GM23338 (cell line): ENCODE data around the gene PHF10.

Source experiments
- CREB1 ChIP-seq: fragments of 250-450 bp; sonication (Bioruptor Pico); IDR thresholded peaks from 2 replicates; pipeline ENCODE4 v1.5.0; 2020; ENCODE audit warnings: low read depth, mild to moderate bottlenecking, moderate library complexity
- EZH2 ChIP-seq: fragments of 200-600 bp; sonication (generic); IDR thresholded peaks from one replicate; pipeline ENCODE4 v1.8.0; 2017; ENCODE audit warnings: antibody characterized with exemption, mild to moderate bottlenecking, low read depth; ENCODE audit not compliant: unreplicated experiment
- EZH2phosphoT487 ChIP-seq: fragments of 200-600 bp; sonication (generic); IDR thresholded peaks from one replicate; pipeline ENCODE4 v1.8.1; 2018; ENCODE audit warnings: antibody characterized with exemption; ENCODE audit not compliant: unreplicated experiment
- JUNB ChIP-seq: IDR thresholded peaks from one replicate; pipeline ENCODE4 v1.6.1; 2016; ENCODE audit warnings: antibody characterized with exemption; ENCODE audit not compliant: unreplicated experiment
- NANOG ChIP-seq: IDR thresholded peaks from 2 replicates; pipeline ENCODE4 v1.6.1; 2016; ENCODE audit warnings: antibody characterized with exemption, borderline replicate concordance
- POLR2AphosphoS5 ChIP-seq: IDR thresholded peaks from 2 replicates; pipeline ENCODE4 v1.6.1; 2016; ENCODE audit warnings: antibody characterized with exemption, low read depth
- STAT1 ChIP-seq: IDR thresholded peaks from one replicate; pipeline ENCODE4 v1.6.1; 2016; ENCODE audit warnings: antibody characterized with exemption; ENCODE audit not compliant: unreplicated experiment
- ZNF114 ChIP-seq: fragments of 250-450 bp; sonication (Bioruptor Pico); IDR thresholded peaks from 2 replicates; pipeline ENCODE4 v1.5.0; 2020; ENCODE audit warnings: mild to moderate bottlenecking, moderate library complexity
- ZNF331 ChIP-seq: fragments of 250-450 bp; sonication (Bioruptor Pico); IDR thresholded peaks from 2 replicates; pipeline ENCODE4 v1.5.0; 2020; ENCODE audit warnings: low read depth, mild to moderate bottlenecking, moderate library complexity
- ZNF462 ChIP-seq: fragments of 250-450 bp; sonication (Bioruptor Pico); IDR thresholded peaks from 2 replicates; pipeline ENCODE4 v1.5.0; 2020; ENCODE audit warnings: mild to moderate bottlenecking, moderate library complexity
- TF ChIP-seq, protein P1 (sequence below), 2 experiments: fragments of 200-600 bp in 1 of 2; sonication (generic) in 1 of 2; conservative IDR thresholded peaks; 2 replicates each; pipeline versions ENCODE4 v1.5.1 to v1.6.1; 2016 to 2017; ENCODE audit warnings: antibody characterized with exemption in 2 of 2, low read depth in 2 of 2, mild to moderate bottlenecking in 2 of 2, moderate library complexity in 1 of 2
- TF ChIP-seq, protein P2 (sequence below): IDR thresholded peaks from one replicate; pipeline ENCODE4 v1.6.1; 2018; ENCODE audit warnings: antibody characterized with exemption; ENCODE audit not compliant: unreplicated experiment
- TF ChIP-seq, protein P3 (sequence below): IDR thresholded peaks from 2 replicates; pipeline ENCODE4 v1.6.1; 2016; ENCODE audit warnings: antibody characterized with exemption

GRCh38 chr6:169723200-169723909 is 945 bp downstream of the PHF10 start:
- TF ChIP-seq, protein P1, sequence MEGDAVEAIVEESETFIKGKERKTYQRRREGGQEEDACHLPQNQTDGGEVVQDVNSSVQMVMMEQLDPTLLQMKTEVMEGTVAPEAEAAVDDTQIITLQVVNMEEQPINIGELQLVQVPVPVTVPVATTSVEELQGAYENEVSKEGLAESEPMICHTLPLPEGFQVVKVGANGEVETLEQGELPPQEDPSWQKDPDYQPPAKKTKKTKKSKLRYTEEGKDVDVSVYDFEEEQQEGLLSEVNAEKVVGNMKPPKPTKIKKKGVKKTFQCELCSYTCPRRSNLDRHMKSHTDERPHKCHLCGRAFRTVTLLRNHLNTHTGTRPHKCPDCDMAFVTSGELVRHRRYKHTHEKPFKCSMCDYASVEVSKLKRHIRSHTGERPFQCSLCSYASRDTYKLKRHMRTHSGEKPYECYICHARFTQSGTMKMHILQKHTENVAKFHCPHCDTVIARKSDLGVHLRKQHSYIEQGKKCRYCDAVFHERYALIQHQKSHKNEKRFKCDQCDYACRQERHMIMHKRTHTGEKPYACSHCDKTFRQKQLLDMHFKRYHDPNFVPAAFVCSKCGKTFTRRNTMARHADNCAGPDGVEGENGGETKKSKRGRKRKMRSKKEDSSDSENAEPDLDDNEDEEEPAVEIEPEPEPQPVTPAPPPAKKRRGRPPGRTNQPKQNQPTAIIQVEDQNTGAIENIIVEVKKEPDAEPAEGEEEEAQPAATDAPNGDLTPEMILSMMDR (conservative IDR thresholded peaks at IDR 0.05; ENCODE audit: low read depth in 2 of 2): no peak
- TF ChIP-seq EZH2: no peak
- TF ChIP-seq POLR2AphosphoS5: no peak; the same call in 1 of the 2 replicates
- TF ChIP-seq, protein P2, sequence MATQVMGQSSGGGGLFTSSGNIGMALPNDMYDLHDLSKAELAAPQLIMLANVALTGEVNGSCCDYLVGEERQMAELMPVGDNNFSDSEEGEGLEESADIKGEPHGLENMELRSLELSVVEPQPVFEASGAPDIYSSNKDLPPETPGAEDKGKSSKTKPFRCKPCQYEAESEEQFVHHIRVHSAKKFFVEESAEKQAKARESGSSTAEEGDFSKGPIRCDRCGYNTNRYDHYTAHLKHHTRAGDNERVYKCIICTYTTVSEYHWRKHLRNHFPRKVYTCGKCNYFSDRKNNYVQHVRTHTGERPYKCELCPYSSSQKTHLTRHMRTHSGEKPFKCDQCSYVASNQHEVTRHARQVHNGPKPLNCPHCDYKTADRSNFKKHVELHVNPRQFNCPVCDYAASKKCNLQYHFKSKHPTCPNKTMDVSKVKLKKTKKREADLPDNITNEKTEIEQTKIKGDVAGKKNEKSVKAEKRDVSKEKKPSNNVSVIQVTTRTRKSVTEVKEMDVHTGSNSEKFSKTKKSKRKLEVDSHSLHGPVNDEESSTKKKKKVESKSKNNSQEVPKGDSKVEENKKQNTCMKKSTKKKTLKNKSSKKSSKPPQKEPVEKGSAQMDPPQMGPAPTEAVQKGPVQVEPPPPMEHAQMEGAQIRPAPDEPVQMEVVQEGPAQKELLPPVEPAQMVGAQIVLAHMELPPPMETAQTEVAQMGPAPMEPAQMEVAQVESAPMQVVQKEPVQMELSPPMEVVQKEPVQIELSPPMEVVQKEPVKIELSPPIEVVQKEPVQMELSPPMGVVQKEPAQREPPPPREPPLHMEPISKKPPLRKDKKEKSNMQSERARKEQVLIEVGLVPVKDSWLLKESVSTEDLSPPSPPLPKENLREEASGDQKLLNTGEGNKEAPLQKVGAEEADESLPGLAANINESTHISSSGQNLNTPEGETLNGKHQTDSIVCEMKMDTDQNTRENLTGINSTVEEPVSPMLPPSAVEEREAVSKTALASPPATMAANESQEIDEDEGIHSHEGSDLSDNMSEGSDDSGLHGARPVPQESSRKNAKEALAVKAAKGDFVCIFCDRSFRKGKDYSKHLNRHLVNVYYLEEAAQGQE: no peak
- TF ChIP-seq EZH2phosphoT487: no peak
- no peak for TF ChIP-seq JUNB
- no peak for TF ChIP-seq ZNF331 (CRISPR knock-in tag)
- no peak for TF ChIP-seq ZNF114 (CRISPR knock-in tag)
- no peak for TF ChIP-seq STAT1
- TF ChIP-seq CREB1 (CRISPR knock-in tag): no peak
- TF ChIP-seq, protein P3, sequence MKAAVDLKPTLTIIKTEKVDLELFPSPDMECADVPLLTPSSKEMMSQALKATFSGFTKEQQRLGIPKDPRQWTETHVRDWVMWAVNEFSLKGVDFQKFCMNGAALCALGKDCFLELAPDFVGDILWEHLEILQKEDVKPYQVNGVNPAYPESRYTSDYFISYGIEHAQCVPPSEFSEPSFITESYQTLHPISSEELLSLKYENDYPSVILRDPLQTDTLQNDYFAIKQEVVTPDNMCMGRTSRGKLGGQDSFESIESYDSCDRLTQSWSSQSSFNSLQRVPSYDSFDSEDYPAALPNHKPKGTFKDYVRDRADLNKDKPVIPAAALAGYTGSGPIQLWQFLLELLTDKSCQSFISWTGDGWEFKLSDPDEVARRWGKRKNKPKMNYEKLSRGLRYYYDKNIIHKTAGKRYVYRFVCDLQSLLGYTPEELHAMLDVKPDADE: no peak
- no peak for TF ChIP-seq ZNF462 (CRISPR knock-in tag)
- TF ChIP-seq NANOG: no peak
